GM12891 (cell line): ENCODE measurements around the gene SRPK3.

ENCODE experiments used
- PAX5 ChIP-seq: IDR thresholded peaks from 2 replicates; pipeline ENCODE4 v1.6.1; 2011; ENCODE audit warnings: low read length, moderate library complexity, mild to moderate bottlenecking; ENCODE audit not compliant: insufficient read depth, severe bottlenecking
- POLR2A ChIP-seq: IDR thresholded peaks from 2 replicates; pipeline ENCODE4 v1.6.1; 2011; ENCODE audit warnings: low read depth, low read length, control low read depth
- POLR2AphosphoS5 ChIP-seq: IDR thresholded peaks from 2 replicates; pipeline ENCODE4 v1.6.1; 2011; ENCODE audit warnings: low read depth, low read length, control low read depth
- POU2F2 ChIP-seq: IDR thresholded peaks from 2 replicates; pipeline ENCODE4 v1.6.1; 2011; ENCODE audit warnings: low read depth, mild to moderate bottlenecking, control low read depth, low read length, moderate library complexity
- TAF1 ChIP-seq: IDR thresholded peaks from 2 replicates; pipeline ENCODE4 v1.6.1; 2011; ENCODE audit warnings: low read depth, low read length, control low read depth

GRCh38 chrX:153734871-153735270 lies 46.0 kb upstream of the SRPK3 start:
- TF ChIP-seq POLR2AphosphoS5 (no peak), POLR2A (no peak), TAF1 (no peak), POU2F2 (no peak), PAX5 (no peak)
